Dermis microvascular lymphatic vessel endothelial cell (primary cell): Measurements from ENCODE around the gene SSX5. TPM values are rescaled to one million over a fixed set of nuclear protein-coding genes. Genes with fewer than 3 reads are reported as not detected.
"Not testable (repeated sequence)": the region's sequence is repeated elsewhere in the genome, so short reads cannot be mapped to it uniquely, and the experiment has no call there.

Source experiments
- DNase-seq, 2 donors: peaks; one replicate each; pipeline versions ENCODE4 v3.0.0 to v3.0.0-alpha.2; 2010; ENCODE audit warnings: low read depth in 2 of 2
- total RNA-seq: library from RNA; depleted of rRNA; stranded (reverse); fragments of >200 nt; gene quantifications from 2 replicates; pipeline ENCODE4 v1.2.1, GENCODE V29; 2014

SSX5 gene
- not detected in 2 replicates for total RNA-seq

- no peak for DNase-seq
These were observed at the start of gene SSX5 for GRCh38 chrX:48196745-48197201. Gene SSX5, minus strand, starts transcription at chrX:48196795. Its CDS starts 1,437 bp downstream, at chrX:48195358.

- DNase-seq = not testable (repeated sequence)
These were observed 27.6 kb upstream of the SSX5 start for GRCh38 chrX:48224196-48224595.

- DNase-seq = peak in 1 of 2 donors; percentile 26
These were observed 17.7 kb upstream of the SSX5 start for GRCh38 chrX:48214341-48214740.

GRCh38 chrX:48190024-48190423, 6.6 kb downstream of the SSX5 start:
- DNase-seq = peak in 1 of 2 donors; percentile 54

GRCh38 chrX:48181882-48182281, 14.7 kb downstream of the SSX5 start:
- not testable (repeated sequence) for DNase-seq

- DNase-seq = no peak
These were observed 15.8 kb downstream of the SSX5 start for GRCh38 chrX:48180811-48181210.

- no peak for DNase-seq
These were observed 16.9 kb downstream of the SSX5 start for GRCh38 chrX:48179691-48180090.

- DNase-seq = not testable (repeated sequence)
These were observed 30.3 kb downstream of the SSX5 start for GRCh38 chrX:48166322-48166721.

GRCh38 chrX:48165241-48165640, 31.4 kb downstream of the SSX5 start:
- no peak for DNase-seq

GRCh38 chrX:48156014-48156413, 40.6 kb downstream of the SSX5 start:
- no peak for DNase-seq

- no peak for DNase-seq
These were observed 41.8 kb downstream of the SSX5 start for GRCh38 chrX:48154796-48155195.

- DNase-seq = no peak
These were observed 42.8 kb downstream of the SSX5 start for GRCh38 chrX:48153769-48154168.

- DNase-seq = peak in 1 of 2 donors; percentile 2
These were observed 53.9 kb downstream of the SSX5 start for GRCh38 chrX:48142697-48143096.

GRCh38 chrX:48141810-48142508, 54.6 kb downstream of the SSX5 start:
- DNase-seq = not testable (repeated sequence)

- DNase-seq = not testable (repeated sequence)
These were observed 57.5 kb downstream of the SSX5 start for GRCh38 chrX:48139076-48139475.

Other genes starting within 250 kb of the SSX5 start
- gene ZNF182, start 192.8 kb downstream of the SSX5 start, total RNA-seq = 1.8 and 2.7 TPM in 2 replicates
- gene SPACA5, start 189.8 kb downstream of the SSX5 start, total RNA-seq = not detected in 2 replicates
- gene ZNF630, start 125.2 kb downstream of the SSX5 start, total RNA-seq = 1.3 TPM in 2 replicates
- not detected in 2 replicates for gene SPACA5B, start 66.2 kb downstream of the SSX5 start, total RNA-seq
- gene SSX1, start 58.6 kb upstream of the SSX5 start, total RNA-seq = not detected in 2 replicates
- not detected in 2 replicates for gene SSX3, start 159.9 kb upstream of the SSX5 start, total RNA-seq
- not detected in 2 replicates for gene SSX4, start 186.7 kb upstream of the SSX5 start, total RNA-seq
- not detected in 2 replicates for gene SSX4B, start 215.2 kb upstream of the SSX5 start, total RNA-seq